Mucosa of descending colon (tissue), 3 donors: Measurements from ENCODE around the gene OTOA. TPM values are rescaled to one million over a fixed set of nuclear protein-coding genes. Genes with fewer than 3 reads are reported as not detected.
"Not testable (repeated sequence)": the region's sequence is repeated elsewhere in the genome, so short reads cannot be mapped to it uniquely, and the experiment has no call there.

Experiments used
- ATAC-seq: fragments of 200-7000 bp; cut with Tn5 transposase; one replicate; pipeline ENCODE4 v1.9.1; 2020; ENCODE audit warnings: mild to moderate bottlenecking, moderate library complexity
- DNase-seq, 3 donors: peaks; one replicate each; pipeline ENCODE4 v3.0.0-alpha.2; 2020
- H3K36me3 ChIP-seq: fragments of 200-600 bp; one replicate; pipeline ENCODE4 v1.8.0; 2021; ENCODE audit warnings: low read depth, mild to moderate bottlenecking
- H3K4me1 ChIP-seq: fragments of 200-600 bp; one replicate; pipeline ENCODE4 v1.8.0; 2021; ENCODE audit warnings: low read depth, mild to moderate bottlenecking
- H3K4me3 ChIP-seq: fragments of 200-600 bp; one replicate; pipeline ENCODE4 v1.8.0; 2021; ENCODE audit warnings: mild to moderate bottlenecking
- H3K9me3 ChIP-seq: fragments of 200-600 bp; one replicate; pipeline ENCODE4 v1.8.0; 2021; ENCODE audit warnings: mild to moderate bottlenecking
- intact Hi-C, 2 donors: fragments of 100-400 bp; cut with DNase I in 1 of 2; cut with micrococcal nuclease in 1 of 2; formaldehyde crosslinking; loops; one replicate each; pipeline versions ENCODE4 v1.11.0 to v1.11.1; 2022; cut with DNase I, micrococcal nuclease
- total RNA-seq, 3 donors: library from RNA; stranded (reverse); fragmentation: NEBNext Ultra II Directional in 2 of 3; extraction: Animal tissue kit (Norgen Biotek cat#: 25700) in 2 of 3; gene quantifications; one replicate each; pipeline versions ENCODE4 v1.2.1 to v1.2.4, GENCODE V29; 2021 to 2023
- TF ChIP-seq, protein P1 (sequence below): fragments of 200-600 bp; IDR thresholded peaks from one replicate; pipeline ENCODE4 v1.8.0; 2022; ENCODE audit warnings: antibody characterized with exemption, mild to moderate bottlenecking
- donor health status: DM: no; HTN: no; CAD: no; lungs with moderate emphysema.
- donor health status: DM: no; HTN: no; CAD: no.
- donor health status: DM: no; HTN: yes; CAD: no.

The OTOA gene
- total RNA-seq, 3 donors from 2014 or later: 0.14 to 0.36 (median 0.25) TPM

DNA sequence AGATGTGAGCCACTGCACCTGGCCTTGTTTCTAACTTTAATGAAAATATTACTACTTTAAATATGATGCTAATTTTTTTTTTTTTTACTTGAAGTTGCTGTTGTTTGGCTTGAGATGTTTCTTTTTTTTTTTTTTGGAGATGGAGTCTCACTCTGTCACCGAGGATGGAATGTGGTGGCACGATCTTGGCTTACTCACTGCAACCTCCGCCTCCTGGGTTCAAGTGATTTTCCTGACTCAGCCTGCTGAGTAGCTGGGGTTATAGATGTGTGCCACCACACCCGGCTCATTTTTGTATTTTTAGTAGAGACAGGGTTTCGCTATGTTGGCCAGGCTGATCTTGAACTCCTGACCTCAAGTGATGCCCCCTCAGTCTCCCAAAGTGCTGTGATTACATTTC, 35.0 kb upstream of the OTOA start:
- TF ChIP-seq, protein P1, sequence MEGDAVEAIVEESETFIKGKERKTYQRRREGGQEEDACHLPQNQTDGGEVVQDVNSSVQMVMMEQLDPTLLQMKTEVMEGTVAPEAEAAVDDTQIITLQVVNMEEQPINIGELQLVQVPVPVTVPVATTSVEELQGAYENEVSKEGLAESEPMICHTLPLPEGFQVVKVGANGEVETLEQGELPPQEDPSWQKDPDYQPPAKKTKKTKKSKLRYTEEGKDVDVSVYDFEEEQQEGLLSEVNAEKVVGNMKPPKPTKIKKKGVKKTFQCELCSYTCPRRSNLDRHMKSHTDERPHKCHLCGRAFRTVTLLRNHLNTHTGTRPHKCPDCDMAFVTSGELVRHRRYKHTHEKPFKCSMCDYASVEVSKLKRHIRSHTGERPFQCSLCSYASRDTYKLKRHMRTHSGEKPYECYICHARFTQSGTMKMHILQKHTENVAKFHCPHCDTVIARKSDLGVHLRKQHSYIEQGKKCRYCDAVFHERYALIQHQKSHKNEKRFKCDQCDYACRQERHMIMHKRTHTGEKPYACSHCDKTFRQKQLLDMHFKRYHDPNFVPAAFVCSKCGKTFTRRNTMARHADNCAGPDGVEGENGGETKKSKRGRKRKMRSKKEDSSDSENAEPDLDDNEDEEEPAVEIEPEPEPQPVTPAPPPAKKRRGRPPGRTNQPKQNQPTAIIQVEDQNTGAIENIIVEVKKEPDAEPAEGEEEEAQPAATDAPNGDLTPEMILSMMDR: no peak
- no peaks in the 10 kb centered on the region for H3K9me3 ChIP-seq
- intact Hi-C loops: no loop called here
- DNase-seq (no peak), ATAC-seq (no peak)
- H3K4me1 ChIP-seq: no peaks in the 10 kb centered on the region
- H3K4me3 ChIP-seq: no peak overlapping the region
- no peaks in the 10 kb centered on the region for H3K36me3 ChIP-seq

- H3K36me3 ChIP-seq, H3K9me3 ChIP-seq, H3K4me3 ChIP-seq, intact Hi-C loops, ATAC-seq, H3K4me1 ChIP-seq, DNase-seq: not testable (repeated sequence)
Measured at GRCh38 chr16:21629616-21630539, 33.9 kb upstream of the OTOA start.

- DNase-seq, H3K4me3 ChIP-seq, H3K9me3 ChIP-seq, H3K36me3 ChIP-seq, H3K4me1 ChIP-seq, intact Hi-C loops, ATAC-seq: not testable (repeated sequence)
Measured at GRCh38 chr16:21630866-21631265, 32.9 kb upstream of the OTOA start.

DNA sequence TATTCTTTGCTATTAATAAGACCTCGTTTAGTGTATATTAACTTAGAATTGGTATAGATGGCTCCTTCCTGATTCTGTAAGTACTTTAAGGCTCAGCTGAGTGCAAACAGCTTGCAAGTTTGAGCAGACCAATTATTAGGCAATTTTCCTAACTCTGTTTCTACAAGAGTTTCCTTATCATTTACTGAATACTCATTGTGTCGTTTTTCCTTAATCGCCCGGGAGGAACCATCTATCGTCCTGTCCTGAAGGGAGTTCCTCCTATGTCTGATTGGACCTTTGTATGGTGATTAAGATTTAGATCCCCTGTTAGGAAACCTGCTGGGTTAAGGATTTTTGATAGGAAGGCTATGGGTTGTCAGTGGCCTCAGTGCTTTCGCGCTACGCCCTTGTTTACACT, 32.4 kb upstream of the OTOA start:
- DNase-seq, ATAC-seq, H3K4me3 ChIP-seq, H3K36me3 ChIP-seq, H3K4me1 ChIP-seq, H3K9me3 ChIP-seq, intact Hi-C loops: not testable (repeated sequence)

- ATAC-seq, H3K36me3 ChIP-seq, H3K4me1 ChIP-seq, intact Hi-C loops, H3K9me3 ChIP-seq, H3K4me3 ChIP-seq, DNase-seq: not testable (repeated sequence)
Measured at GRCh38 chr16:21631951-21632575, 31.7 kb upstream of the OTOA start.

- H3K9me3 ChIP-seq: no peaks in the 10 kb centered on the region
- TF ChIP-seq, protein P1: no peak
- no peak for DNase-seq
- no peak overlapping the region for H3K4me3 ChIP-seq
- no peaks in the 10 kb centered on the region for H3K36me3 ChIP-seq
- no peak for ATAC-seq
- H3K4me1 ChIP-seq: no peaks in the 10 kb centered on the region
- intact Hi-C loops: no loop called here
Measured at GRCh38 chr16:21634216-21634615, 29.6 kb upstream of the OTOA start.

- H3K4me3 ChIP-seq, intact Hi-C loops, ATAC-seq, H3K4me1 ChIP-seq, H3K36me3 ChIP-seq, H3K9me3 ChIP-seq, DNase-seq: not testable (repeated sequence)
Measured at GRCh38 chr16:21635694-21636093, 28.1 kb upstream of the OTOA start.
